A549 treated with AZD9567 at 1 μM for 4 hours (cell line): ENCODE results near the gene EZR. TPM values are rescaled to one million over a fixed set of nuclear protein-coding genes. Genes with fewer than 3 reads are reported as not detected.

Experiments used
- total RNA-seq: library from RNA; stranded (reverse); fragments of 200-300 nt; extraction: Qiagen RNA extraction; gene quantifications from 5 replicates; pipeline ENCODE4 v1.2.3, GENCODE V29; 2022; ENCODE audit not compliant: insufficient read depth

EZR gene
- total RNA-seq, result 369 to 471 TPM (median 396 TPM) in 5 replicates

DNA sequence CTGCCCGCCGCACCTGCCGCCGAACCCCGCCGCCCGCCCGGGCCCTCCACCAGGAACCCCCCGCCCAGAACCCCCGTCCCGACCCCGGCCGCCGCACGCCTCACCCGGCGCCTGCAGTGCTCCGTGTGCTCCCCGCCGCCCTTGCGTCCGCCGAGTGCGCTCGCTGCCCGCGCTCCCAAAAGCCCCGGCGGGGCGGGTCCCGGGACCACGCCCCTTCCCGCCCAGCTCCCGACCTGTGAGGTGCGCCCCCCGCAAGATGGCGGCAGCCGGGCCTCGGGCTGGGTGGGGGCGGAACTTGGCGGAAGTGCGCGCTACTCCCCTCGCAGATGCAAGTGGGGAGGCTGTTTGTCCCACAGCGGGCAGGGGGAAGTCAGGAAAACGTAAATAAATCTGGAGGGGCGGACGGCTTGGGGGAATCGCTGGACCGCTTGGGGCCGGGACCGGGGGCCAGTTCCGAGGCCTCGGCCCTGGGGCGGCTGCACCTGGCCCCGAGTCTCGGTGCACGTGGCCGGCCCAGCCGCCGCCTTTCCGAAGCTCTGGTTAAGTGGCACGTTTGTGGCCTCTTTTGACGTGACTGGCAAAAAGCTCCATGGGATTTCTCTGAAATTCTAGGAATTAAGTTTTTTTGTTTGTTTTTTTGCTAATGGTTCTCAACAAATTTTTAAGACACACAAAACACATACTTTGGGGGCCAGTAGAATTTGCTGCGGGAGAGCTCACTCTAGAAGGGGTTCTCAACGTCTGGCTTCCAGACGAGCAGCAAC, at the start of gene EZR:
EZR (minus strand) TSS at position 156 of the 764 bp plus-strand sequence. CDS start 1,275 bp downstream, outside the sequence.

Other genes starting within 250 kb of the EZR start
- gene DYNLT1, start 174.6 kb downstream of the EZR start, total RNA-seq, result 112 to 133 TPM (median 114 TPM) in 5 replicates
- 1.2 to 1.4 TPM (median 1.3 TPM) in 4 of 5 replicates, not detected in the other for gene SYTL3, start 169.3 kb downstream of the EZR start, total RNA-seq
- 4.3 to 5.9 TPM (median 5.3 TPM) in 5 replicates for gene RSPH3, start 180.8 kb upstream of the EZR start, total RNA-seq
- gene TAGAP, start 225.6 kb upstream of the EZR start, total RNA-seq, result 0.02 TPM in 1 of 5 replicates, not detected in the others